ENCODE results near the gene NIPSNAP2.

The NIPSNAP2 gene

GRCh38 chr7:56009695-56010094, 45.3 kb downstream of the NIPSNAP2 start:
- peak; percentile 36; the same call in 1 of the 2 replicates for TF ChIP-seq TCF12 (IDR thresholded peaks at IDR 0.05; ENCODE audit: low read depth)
- TF ChIP-seq MAX (IDR thresholded peaks at IDR 0.05), result no peak
- no peak for TF ChIP-seq REST (IDR thresholded peaks at IDR 0.05; ENCODE audit: low read depth)
- peak; percentile 52 for TF ChIP-seq CEBPB (IDR thresholded peaks at IDR 0.05)

- TF ChIP-seq CEBPB (IDR thresholded peaks at IDR 0.05) (no peak), FOXM1 (IDR thresholded peaks at IDR 0.05; ENCODE audit: borderline replicate concordance, low read depth) (no peak), REST (IDR thresholded peaks at IDR 0.05; ENCODE audit: low read depth) (no peak), YY1 (IDR thresholded peaks at IDR 0.05; ENCODE audit: low read depth) (no peak), EP300 (IDR thresholded peaks at IDR 0.05; ENCODE audit: borderline replicate concordance) (no peak), RAD21 (IDR thresholded peaks at IDR 0.05; ENCODE audit: low read depth) (no peak), TAF1 (IDR thresholded peaks at IDR 0.05; ENCODE audit: low read depth) (no peak), MAX (IDR thresholded peaks at IDR 0.05) (no peak), EGR1 (IDR thresholded peaks at IDR 0.05) (no peak), TEAD4 (IDR thresholded peaks at IDR 0.05) (no peak), ZBTB7A (IDR thresholded peaks at IDR 0.05; ENCODE audit: low read depth) (no peak), CREB1 (IDR thresholded peaks at IDR 0.05; ENCODE audit: low read depth) (no peak), TCF12 (IDR thresholded peaks at IDR 0.05; ENCODE audit: low read depth) (no peak), NFIC (IDR thresholded peaks at IDR 0.05) (no peak), USF1 (IDR thresholded peaks at IDR 0.05) (no peak)
Observed at GRCh38 chr7:56019501-56019900, 55.1 kb downstream of the NIPSNAP2 start.

- TF ChIP-seq EP300 (IDR thresholded peaks at IDR 0.05; ENCODE audit: borderline replicate concordance) (no peak), CREB1 (IDR thresholded peaks at IDR 0.05; ENCODE audit: low read depth) (no peak), FOXM1 (IDR thresholded peaks at IDR 0.05; ENCODE audit: borderline replicate concordance, low read depth) (no peak), EGR1 (IDR thresholded peaks at IDR 0.05) (no peak), TCF12 (IDR thresholded peaks at IDR 0.05; ENCODE audit: low read depth) (no peak), REST (IDR thresholded peaks at IDR 0.05; ENCODE audit: low read depth) (no peak), TEAD4 (IDR thresholded peaks at IDR 0.05) (no peak), YY1 (IDR thresholded peaks at IDR 0.05; ENCODE audit: low read depth) (no peak), MAX (IDR thresholded peaks at IDR 0.05) (no peak), USF1 (IDR thresholded peaks at IDR 0.05) (no peak), ZBTB7A (IDR thresholded peaks at IDR 0.05; ENCODE audit: low read depth) (no peak), TAF1 (IDR thresholded peaks at IDR 0.05; ENCODE audit: low read depth) (no peak), RAD21 (IDR thresholded peaks at IDR 0.05; ENCODE audit: low read depth) (no peak), NFIC (IDR thresholded peaks at IDR 0.05) (no peak), CEBPB (IDR thresholded peaks at IDR 0.05) (no peak)
Observed at GRCh38 chr7:56023500-56023899, 59.1 kb downstream of the NIPSNAP2 start.

GRCh38 chr7:56026538-56026937, 62.2 kb downstream of the NIPSNAP2 start:
- TF ChIP-seq FOXM1 (IDR thresholded peaks at IDR 0.05; ENCODE audit: borderline replicate concordance, low read depth) (no peak), CEBPB (IDR thresholded peaks at IDR 0.05) (no peak), REST (IDR thresholded peaks at IDR 0.05; ENCODE audit: low read depth) (no peak), TCF12 (IDR thresholded peaks at IDR 0.05; ENCODE audit: low read depth) (no peak), ZBTB7A (IDR thresholded peaks at IDR 0.05; ENCODE audit: low read depth) (no peak), RAD21 (IDR thresholded peaks at IDR 0.05; ENCODE audit: low read depth) (no peak), NFIC (IDR thresholded peaks at IDR 0.05) (no peak), TEAD4 (IDR thresholded peaks at IDR 0.05) (no peak), CREB1 (IDR thresholded peaks at IDR 0.05; ENCODE audit: low read depth) (no peak), MAX (IDR thresholded peaks at IDR 0.05) (no peak), YY1 (IDR thresholded peaks at IDR 0.05; ENCODE audit: low read depth) (no peak), EP300 (IDR thresholded peaks at IDR 0.05; ENCODE audit: borderline replicate concordance) (no peak), TAF1 (IDR thresholded peaks at IDR 0.05; ENCODE audit: low read depth) (no peak), EGR1 (IDR thresholded peaks at IDR 0.05) (no peak), USF1 (IDR thresholded peaks at IDR 0.05) (no peak)
